NCI-H146 treated with DMSO at 0.1 percent for 48 hours (cell line): ENCODE measurements around the gene GDF10.

ENCODE experiments used
- DNase-seq: peaks from one replicate; lab custom pipeline; 2025; ENCODE audit not compliant: unreplicated experiment; lab: John Stamatoyannopoulos, UW

The GDF10 gene

GRCh38 chr10:47299611-47300428 is at the start of gene GDF10:
TSS of gene GDF10 (plus strand) at chr10:47300197. CDS start at chr10:47300652, 455 bp downstream.
- no peak for DNase-seq

GRCh38 chr10:47252093-47252780 is 47.8 kb upstream of the GDF10 start:
- DNase-seq: no peak

DNA sequence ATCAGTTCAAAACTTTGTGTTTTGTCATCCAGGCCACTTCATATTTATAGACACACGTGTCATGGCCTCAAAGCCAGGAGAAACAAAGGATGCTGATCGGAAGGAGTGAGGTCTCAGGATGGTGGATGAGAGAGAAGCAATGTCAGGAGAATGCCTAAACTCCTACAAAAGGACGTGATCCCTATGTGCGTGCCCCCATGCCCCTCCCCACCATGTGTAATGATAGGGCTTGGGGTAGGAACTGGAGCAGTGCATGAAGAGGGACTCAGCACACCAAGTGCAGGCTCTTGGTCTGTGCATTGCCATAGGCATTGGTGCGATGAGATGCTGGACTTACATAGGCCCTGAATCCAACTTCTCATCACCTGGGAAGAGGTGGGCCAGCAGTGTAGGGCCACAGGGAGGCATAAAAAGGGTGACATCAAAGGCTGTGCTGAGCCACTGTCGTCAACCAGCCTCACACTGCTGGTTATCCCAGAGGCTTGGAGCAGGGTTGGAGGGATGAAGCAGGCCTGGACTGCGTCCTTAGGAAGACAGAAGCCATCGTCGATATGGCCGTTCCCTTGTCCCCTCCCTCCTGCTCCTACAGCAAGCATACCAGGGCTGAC is 46.9 kb upstream of the GDF10 start:
- no peak for DNase-seq

DNA sequence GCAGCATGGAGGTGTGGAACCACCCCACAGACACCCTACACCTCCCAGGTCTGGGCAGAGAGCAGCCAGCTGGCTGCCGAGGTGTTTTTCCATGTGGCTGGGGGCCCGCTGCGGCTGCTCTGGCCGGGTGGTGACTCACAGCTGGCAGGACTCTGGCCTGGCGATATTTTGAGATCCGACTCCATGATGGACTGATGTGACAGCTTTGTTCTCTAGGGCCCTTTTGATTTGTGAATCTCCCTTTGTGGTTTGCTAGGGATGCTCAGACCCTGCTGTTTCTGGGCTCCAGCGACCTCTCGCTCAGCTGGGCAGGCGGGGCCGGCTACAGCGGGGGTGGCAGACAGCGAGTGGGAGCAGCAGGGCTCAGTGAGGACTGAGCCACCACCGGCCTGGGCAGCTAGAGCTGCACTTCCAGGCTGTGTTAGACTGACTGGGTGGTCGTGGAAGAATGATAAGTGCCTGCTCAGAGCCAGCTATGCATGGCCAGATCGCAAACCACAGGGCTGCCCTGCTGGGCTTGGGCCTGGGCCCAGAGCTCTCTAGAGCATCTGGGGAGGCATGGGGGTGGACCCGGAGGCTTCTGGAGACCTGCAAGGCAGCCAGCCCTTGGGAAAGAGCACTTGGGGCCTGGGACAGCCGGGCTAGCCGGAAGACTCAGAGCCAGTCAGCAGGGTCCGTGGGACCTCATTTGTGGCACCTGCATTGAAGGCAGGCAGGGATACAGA is 46.2 kb upstream of the GDF10 start:
- no peak for DNase-seq

GRCh38 chr10:47254611-47255010 is 45.4 kb upstream of the GDF10 start:
- DNase-seq: no peak

- no peak for DNase-seq
These were observed 44.8 kb upstream of the GDF10 start for GRCh38 chr10:47255033-47255813.

GRCh38 chr10:47255866-47256265 is 44.1 kb upstream of the GDF10 start:
- no peak for DNase-seq

DNA sequence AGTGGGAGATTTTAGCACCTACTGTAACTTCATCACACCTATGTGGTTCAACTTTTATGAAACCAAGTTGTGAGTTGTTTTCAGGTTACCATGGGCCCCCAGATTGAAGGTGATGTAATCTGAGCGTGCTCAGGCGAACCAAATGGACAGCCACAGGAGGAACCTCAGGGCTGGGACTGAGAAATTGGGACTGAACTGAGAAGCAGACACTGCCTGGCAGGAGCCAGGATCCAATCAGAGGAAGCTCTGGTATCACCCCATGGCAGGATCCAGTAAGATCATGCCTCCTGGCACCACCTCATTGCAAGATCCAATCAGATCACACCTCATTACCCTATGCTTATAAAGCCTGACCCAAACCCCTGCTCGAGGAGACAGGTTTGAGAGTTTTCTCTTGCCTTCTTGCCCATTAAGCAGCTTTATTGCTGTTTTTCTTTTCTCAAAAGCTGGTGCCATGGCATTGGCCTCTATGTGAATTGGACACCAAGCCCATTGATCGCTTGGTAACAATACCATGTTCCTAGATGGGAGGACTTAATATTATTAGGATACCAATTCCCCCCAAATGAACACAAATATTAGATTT is 43.2 kb upstream of the GDF10 start:
- no peak for DNase-seq

DNA sequence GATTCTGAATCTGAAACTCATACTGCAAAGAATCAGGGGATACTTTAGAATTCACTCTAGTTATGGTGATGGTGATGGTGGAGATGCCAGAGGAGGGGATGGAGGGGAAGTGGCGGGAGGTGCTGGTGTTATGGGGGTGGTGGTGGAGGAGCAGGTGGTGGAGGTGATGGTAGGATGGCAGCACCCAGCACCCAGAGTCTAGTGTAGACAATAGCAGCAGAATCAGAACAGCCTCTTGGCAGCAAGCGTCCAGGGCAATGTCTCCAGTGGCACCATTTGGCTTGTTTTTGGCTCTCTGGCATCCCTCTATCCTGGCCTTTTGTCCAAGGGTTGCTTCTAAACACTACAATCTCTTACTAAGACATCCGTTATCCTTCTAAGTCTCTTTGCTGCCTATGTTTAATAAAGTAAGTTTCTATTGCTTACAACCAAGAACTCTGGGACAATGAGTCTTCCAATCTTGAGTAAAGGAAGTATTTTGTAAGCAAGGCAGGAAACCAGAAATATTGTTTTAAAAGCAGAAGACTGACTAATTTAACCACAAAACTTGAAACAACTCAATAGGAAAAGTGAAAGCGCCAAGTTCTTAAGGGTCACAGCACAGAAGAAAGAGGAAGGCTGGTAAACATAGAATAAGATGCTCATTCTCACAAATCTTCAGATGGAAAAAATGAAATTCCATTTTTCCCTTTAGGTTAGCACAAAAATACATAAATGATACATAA is 42.4 kb upstream of the GDF10 start:
- no peak for DNase-seq

DNA sequence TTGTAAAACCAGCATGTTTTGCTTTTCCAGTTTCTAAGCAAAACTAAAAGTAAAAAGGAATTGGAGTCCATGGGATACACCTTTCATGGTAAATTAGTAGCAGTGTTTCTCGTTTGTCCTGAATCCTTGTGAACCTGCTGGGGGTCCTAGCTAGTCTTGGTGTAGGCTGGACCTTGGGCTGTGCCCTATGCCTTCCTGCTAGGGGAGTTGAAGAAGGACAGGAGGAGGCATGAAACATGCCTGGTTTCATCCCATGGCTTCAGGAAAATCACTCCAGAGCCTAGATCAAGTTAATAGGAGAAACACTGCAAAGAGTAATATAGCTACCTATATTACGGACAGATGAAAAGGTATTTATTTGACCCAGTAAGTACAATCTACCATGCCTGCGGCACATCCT is 41.1 kb upstream of the GDF10 start:
- no peak for DNase-seq

GRCh38 chr10:47259466-47259865 is 40.5 kb upstream of the GDF10 start:
- no peak for DNase-seq

GRCh38 chr10:47260505-47261111 is 39.4 kb upstream of the GDF10 start:
- DNase-seq: no peak

DNA sequence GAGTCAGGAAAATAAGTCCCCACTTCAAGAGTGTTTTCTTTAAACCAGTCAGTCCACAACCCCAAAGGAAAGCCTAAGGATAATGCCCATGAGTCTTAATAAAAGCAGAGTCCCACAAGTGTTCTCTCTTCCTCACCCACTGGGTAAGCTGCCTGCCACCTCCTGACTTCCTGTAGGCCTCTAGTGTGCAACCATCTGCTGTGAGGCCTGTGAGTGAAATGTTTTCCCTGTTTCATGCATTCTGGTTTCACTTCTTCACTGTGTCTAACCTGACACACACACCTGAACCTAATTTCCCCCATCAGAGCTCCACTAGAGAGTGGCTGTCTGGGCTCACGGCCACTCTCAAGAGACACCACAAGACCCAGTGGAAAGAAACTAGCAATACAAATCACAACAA is 38.9 kb upstream of the GDF10 start:
- DNase-seq: no peak

- no peak for DNase-seq
These were observed 38.4 kb upstream of the GDF10 start for GRCh38 chr10:47261556-47261955.

DNA sequence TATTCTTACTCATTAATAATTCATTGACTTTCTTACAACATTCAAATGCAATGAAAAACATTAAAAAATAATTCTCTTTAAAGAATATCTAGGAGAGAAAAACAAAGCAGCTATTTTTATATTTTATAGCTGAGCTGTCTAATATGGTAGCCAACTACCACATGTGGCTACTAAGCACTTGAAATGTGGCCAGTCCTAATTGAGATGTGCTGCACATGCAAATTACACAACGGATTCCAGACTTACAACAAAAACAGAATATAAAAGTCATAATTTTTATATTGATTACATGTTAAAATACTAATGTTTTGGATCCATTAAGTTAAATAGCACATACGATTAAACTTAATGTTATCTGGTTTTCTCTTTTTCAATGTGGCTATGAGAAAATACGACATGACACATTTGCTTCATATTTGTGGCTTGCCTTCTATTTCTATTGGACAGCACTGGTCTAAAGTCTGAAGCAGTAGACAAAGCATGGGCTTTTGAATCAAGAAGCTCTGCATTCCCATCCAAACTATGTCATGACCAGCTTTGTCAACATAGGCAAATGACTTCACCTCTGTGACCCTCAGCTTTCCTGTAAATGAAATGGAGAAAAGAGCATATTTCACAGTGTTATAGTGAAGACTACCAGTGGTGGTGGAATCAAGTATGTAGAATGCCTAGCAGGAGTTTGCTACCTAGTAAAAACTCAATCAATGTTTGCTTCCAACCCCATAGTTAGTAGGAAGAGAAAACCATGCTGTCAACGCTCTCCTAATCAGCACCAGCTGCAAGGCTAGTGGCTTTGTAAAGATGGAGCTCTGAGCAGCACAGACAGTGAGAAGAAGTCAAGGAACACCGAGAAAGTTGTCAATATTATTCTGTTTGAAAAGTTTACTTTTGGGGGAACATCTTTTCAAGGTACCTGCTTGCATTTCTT is 37.1 kb upstream of the GDF10 start:
- no peak for DNase-seq

DNA sequence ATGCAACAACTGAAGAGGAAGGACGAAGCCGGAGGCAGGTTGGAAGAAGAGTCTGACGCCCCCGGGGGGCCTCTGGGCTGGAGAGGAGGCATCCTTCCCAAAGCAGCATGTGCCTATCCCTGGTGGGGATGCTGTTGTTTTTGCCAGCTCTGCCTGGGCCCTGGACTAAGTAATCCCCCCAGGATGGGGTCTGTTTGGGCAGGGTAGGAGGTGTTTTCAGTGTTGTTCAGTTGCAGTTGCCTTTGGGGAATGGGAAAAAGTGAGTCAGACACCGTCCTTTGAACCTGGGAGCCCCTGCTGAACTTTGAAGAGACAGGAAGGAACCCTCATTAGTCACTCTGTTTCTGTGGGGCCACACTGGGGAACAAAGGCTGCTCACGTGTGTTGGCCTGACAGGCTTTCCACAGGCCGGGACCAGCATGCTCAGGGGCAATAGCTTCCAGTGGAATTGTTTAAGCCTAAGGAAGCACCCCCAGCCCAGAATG is 35.2 kb upstream of the GDF10 start:
- no peak for DNase-seq

GRCh38 chr10:47266602-47267001 is 33.4 kb upstream of the GDF10 start:
- DNase-seq: no peak

DNA sequence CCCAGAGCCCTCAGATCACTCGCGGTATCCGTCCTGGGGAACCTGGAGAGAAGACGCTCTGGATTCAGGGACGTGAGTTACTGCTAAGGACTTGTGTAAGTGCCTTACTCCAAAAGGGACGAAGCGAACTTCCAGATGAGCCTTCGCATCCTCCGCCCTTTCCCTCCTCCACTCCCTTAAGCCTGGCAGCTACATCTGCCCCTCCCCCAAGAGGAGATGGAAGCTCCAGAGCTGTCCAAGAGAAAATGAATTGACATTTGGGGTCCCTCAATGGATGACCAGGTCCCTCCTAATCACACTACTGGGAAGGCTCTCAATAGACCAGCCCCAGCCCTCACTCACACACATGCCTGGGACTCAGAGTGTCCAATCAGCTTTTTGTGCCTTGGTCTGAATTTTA is 31.3 kb upstream of the GDF10 start:
- no peak for DNase-seq
